Sigmoid colon (tissue), 4 donors: Measurements from ENCODE around the gene OR10D3.

ENCODE experiments used
- CTCF ChIP-seq, 4 experiments: fragments of 450-650 bp in 3 of 4; fragments of 200-600 bp in 1 of 4; IDR thresholded peaks; one replicate each; pipeline ENCODE4 v1.5.1; 2016 to 2019; ENCODE audit warnings: antibody characterized with exemption in 4 of 4, mild to moderate bottlenecking in 3 of 4, moderate library complexity in 2 of 4
- EP300 ChIP-seq, 4 donors: sonication (generic); formaldehyde crosslinking; IDR thresholded peaks; one replicate each; pipeline ENCODE4 v1.6.1; 2017; ENCODE audit warnings: antibody characterized with exemption in 4 of 4

DNA sequence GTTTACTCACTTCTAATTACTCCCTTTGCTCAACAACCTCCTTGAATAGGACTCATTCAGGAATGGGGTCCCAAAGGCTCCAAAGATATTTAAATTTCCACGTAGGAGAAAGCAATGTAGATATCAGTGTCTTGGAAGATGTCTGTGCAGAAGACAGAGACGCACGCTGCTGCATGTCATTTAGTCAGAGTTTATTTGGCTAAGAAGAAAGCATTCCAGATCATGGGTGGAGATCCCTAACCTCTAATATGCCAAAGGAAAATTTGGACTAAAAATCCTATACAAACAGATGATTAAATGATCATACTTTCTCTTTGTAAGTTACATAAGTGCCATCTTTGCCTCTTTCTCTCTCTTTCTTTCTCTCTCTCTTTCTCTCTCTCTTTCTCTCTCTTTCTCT lies at the start of gene OR10D3:
- TF ChIP-seq CTCF (IDR thresholded peaks at IDR 0.05) (no peak), EP300 (IDR thresholded peaks at IDR 0.05) (no peak)
